HepG2 (cell line): ENCODE data around the gene HBM. TPM values are rescaled to one million over a fixed set of nuclear protein-coding genes. Genes with fewer than 3 reads are reported as not detected.

ENCODE experiments used
- ATAC-seq: fragments of 200-7000 bp; cut with Tn5 transposase; 3 replicates; pipeline ENCODE4 v1.9.1; 2020; ENCODE audit warnings: mild to moderate bottlenecking, moderate library complexity
- BruUV-seq: library from RNA; stranded (reverse); fragments of 400-500 nt; replicated peaks from 2 replicates; lab custom pipeline; 2021; lab: Mats Ljungman, UMichigan
- CTCF ChIA-PET: fragments of 300-600 bp; formaldehyde crosslinking; extraction: SDS; loops from one replicate; lab custom pipeline; 2021; ENCODE audit warnings: low total read pairs, inconsistent platforms, low intra/inter-chr PET ratio; lab: Yijun Ruan, JAX
- POLR2A ChIA-PET: fragments of 350-600 bp; sonication (Branson Sonifier 250); formaldehyde crosslinking; loops from one replicate; lab custom pipeline; 2020; ENCODE audit warnings: antibody characterized with exemption, inconsistent platforms; lab: Yijun Ruan, JAX
- DNase-seq: peaks from one replicate; pipeline ENCODE4 v3.0.0-alpha.2; 2015; ENCODE audit warnings: low spot score
- FAIRE-seq: peaks from 3 replicates; lab custom pipeline; 2011; peaks lifted over from hg19 to GRCh38; lab: Jason Lieb, UNC
- H2AFZ ChIP-seq: one replicate; pipeline ENCODE4 v1.6.1; 2011; ENCODE audit warnings: low read length, inconsistent platforms
- H3K27ac ChIP-seq: fragments of 300-600 bp; 3 replicates; pipeline ENCODE4 v1.8.0; 2011; ENCODE audit warnings: mixed run types, mild to moderate bottlenecking, mixed read lengths, low read length, inconsistent platforms; ENCODE audit not compliant: insufficient read depth; ENCODE audit errors: extremely low read length
- H3K27me3 ChIP-seq, 2 experiments: fragments of 200-600 bp in 1 of 2; 2 replicates in 1 of 2; 3 replicates in 1 of 2; pipeline versions ENCODE4 v1.6.0 to v1.8.0; 2011; ENCODE audit warnings: low read length in 2 of 2, mild to moderate bottlenecking in 2 of 2, moderate library complexity in 2 of 2, inconsistent platforms in 1 of 2; ENCODE audit not compliant: insufficient read depth in 2 of 2, control insufficient read depth in 1 of 2
- H3K36me3 ChIP-seq, 2 experiments: fragments of 200-600 bp in 1 of 2; replicated peaks in 1 of 2; 2 replicates in 1 of 2; 3 replicates in 1 of 2; pipeline versions ENCODE4 v1.5.1 to v1.8.0; 2011; ENCODE audit warnings: low read length in 2 of 2, inconsistent platforms in 1 of 2; ENCODE audit not compliant: insufficient read depth in 2 of 2, control insufficient read depth in 1 of 2
- H3K4me1 ChIP-seq: 2 replicates; pipeline ENCODE4 v1.5.1; 2012; ENCODE audit warnings: low read length, inconsistent platforms; ENCODE audit not compliant: insufficient read depth
- H3K4me2 ChIP-seq: 2 replicates; pipeline ENCODE4 v1.6.0; 2011; ENCODE audit warnings: low read depth, low read length, inconsistent platforms
- H3K4me3 ChIP-seq, 3 experiments: fragments of 200-600 bp in 1 of 3; sonication (generic), shearing (Covaris generic) in 1 of 3; replicated peaks in 1 of 3; 2 replicates each; pipeline ENCODE4 v1.5.1; 2011 to 2016; ENCODE audit warnings: low read length in 3 of 3, inconsistent platforms in 2 of 3, low read depth in 2 of 3, mild to moderate bottlenecking in 2 of 3, control low read depth in 1 of 3, mixed read lengths in 1 of 3; ENCODE audit not compliant: insufficient read depth in 1 of 3
- H3K79me2 ChIP-seq: one replicate; pipeline ENCODE4 v1.6.1; 2011; ENCODE audit warnings: low read length, inconsistent platforms; ENCODE audit not compliant: insufficient read depth
- H3K9ac ChIP-seq: 2 replicates; pipeline ENCODE4 v1.6.0; 2011; ENCODE audit warnings: mild to moderate bottlenecking, low read depth, low read length, inconsistent platforms; ENCODE audit not compliant: insufficient read depth
- H3K9me3 ChIP-seq: 2 replicates; pipeline ENCODE4 v1.5.1; 2012; ENCODE audit warnings: mild to moderate bottlenecking, low read length
- H4K20me1 ChIP-seq: 2 replicates; pipeline ENCODE4 v1.6.0; 2011; ENCODE audit warnings: inconsistent platforms, mild to moderate bottlenecking, low read length, moderate library complexity; ENCODE audit not compliant: insufficient read depth
- ATRX ChIP-seq: sonication (generic); formaldehyde crosslinking; IDR thresholded peaks from 2 replicates; pipeline ENCODE4 v1.4.0; 2020; ENCODE audit warnings: missing genetic modification reagents, borderline replicate concordance
- BCL6 ChIP-seq: IDR thresholded peaks from 2 replicates; pipeline ENCODE4 v1.6.1; 2016; ENCODE audit warnings: missing genetic modification reagents, missing compliant biosample characterization
- BRF2 ChIP-seq: sonication (generic); formaldehyde crosslinking; IDR thresholded peaks from 2 replicates; pipeline ENCODE4 v1.8.1; 2022; ENCODE audit warnings: mild to moderate bottlenecking, missing genetic modification reagents
- CEBPZ ChIP-seq: IDR thresholded peaks from 2 replicates; pipeline ENCODE4 v1.6.1; 2012; ENCODE audit warnings: low read length, improper control_type of control experiment
- HNF4G ChIP-seq, 2 experiments: sonication (generic) in 1 of 2; formaldehyde crosslinking in 1 of 2; IDR thresholded peaks; 2 replicates each; pipeline versions ENCODE4 v1.4.0 to v1.6.1; 2011 to 2020; ENCODE audit warnings: borderline replicate concordance in 2 of 2, low read depth in 2 of 2, mild to moderate bottlenecking in 2 of 2, low read length in 1 of 2, missing genetic modification reagents in 1 of 2, moderate library complexity in 1 of 2
- MED8 ChIP-seq: sonication (generic); formaldehyde crosslinking; IDR thresholded peaks from 2 replicates; pipeline ENCODE4 v1.8.1; 2023; ENCODE audit warnings: mild to moderate bottlenecking, missing genetic modification reagents; ENCODE audit not compliant: insufficient replicate concordance
- MZF1 ChIP-seq: sonication (generic); formaldehyde crosslinking; IDR thresholded peaks from 2 replicates; pipeline ENCODE4 v1.8.1; 2023; ENCODE audit warnings: mild to moderate bottlenecking, missing genetic modification reagents, borderline replicate concordance
- RAD51 ChIP-seq: fragments of 450-650 bp; IDR thresholded peaks from 2 replicates; pipeline ENCODE4 v1.6.1; 2016; ENCODE audit warnings: borderline replicate concordance
- RORA ChIP-seq: sonication (generic); formaldehyde crosslinking; IDR thresholded peaks from 2 replicates; pipeline ENCODE4 v1.5.0; 2020; ENCODE audit warnings: mild to moderate bottlenecking, missing genetic modification reagents, moderate library complexity
- SMAD1 ChIP-seq: sonication (generic); formaldehyde crosslinking; IDR thresholded peaks from 2 replicates; pipeline ENCODE4 v1.4.0; 2020; ENCODE audit warnings: missing genetic modification reagents, low read depth, mild to moderate bottlenecking, borderline replicate concordance
- SSRP1 ChIP-seq: IDR thresholded peaks from 2 replicates; pipeline ENCODE4 v1.6.1; 2016; ENCODE audit warnings: control low read depth
- XBP1 ChIP-seq: sonication (generic); formaldehyde crosslinking; IDR thresholded peaks from 2 replicates; pipeline ENCODE4 v1.5.0; 2020; ENCODE audit warnings: missing genetic modification reagents
- ZNF18 ChIP-seq: sonication (generic); formaldehyde crosslinking; IDR thresholded peaks from 2 replicates; pipeline ENCODE4 v1.8.0; 2022; ENCODE audit warnings: mild to moderate bottlenecking, missing genetic modification reagents; ENCODE audit not compliant: insufficient replicate concordance
- WGBS: methylation state at CpG from one replicate; pipeline ENCODE4 v1.1.6; 2017; ENCODE audit warnings: low lambda C conversion rate; 5-methylcytosine and 5-hydroxymethylcytosine counted together
- in situ Hi-C: cut with HindIII; loops from 2 replicates; pipeline ENCODE4 v1.10.0; 2017; ENCODE audit warnings: low pct_unique_long_range_greater_than_20kb; ENCODE audit not compliant: extremely low pct_ligation_motif_present
- intact Hi-C: fragments of 100-400 bp; cut with micrococcal nuclease; formaldehyde crosslinking; loops from one replicate; pipeline ENCODE4 v1.10.0; 2022; ENCODE audit not compliant: unreplicated experiment
- polyA plus RNA-seq, 8 experiments: library from polyadenylated mRNA; depleted of rRNA in 3 of 8; stranded (reverse) in 7 of 8; unstranded in 1 of 8; fragments of >200 nt; fragmentation: Illumina TruSeq in 4 of 8; extraction: Trizol in 4 of 8; gene quantifications; 2 replicates each; pipeline versions ENCODE4 v1.2.1 to v1.2.3, GENCODE V29; 2011 to 2016; ENCODE audit warnings: low read depth in 4 of 8, missing spikeins in 1 of 8, mixed read lengths in 1 of 8; ENCODE audit not compliant: insufficient read depth in 1 of 8
- total RNA-seq, 5 experiments: library from RNA; depleted of rRNA; stranded (reverse); fragments of >200 nt; fragmentation: Illumina TruSeq; extraction: Trizol; gene quantifications; 2 replicates each; pipeline ENCODE4 v1.2.3, GENCODE V29; 2016; ENCODE audit warnings: low read depth in 1 of 5

HBM gene
- total and polyA plus RNA-seq, 2 of the 13 experiments (the other 11 are each of a cell fraction or from before 2014, with no cell fraction given): not detected

- Histone ChIP-seq H3K79me2 (no peaks in the 10 kb centered on the region), H3K27ac (no peak overlapping the region), H3K4me1 (no peaks in the 10 kb centered on the region), H3K36me3 (peaks cover 46 to 86% of the 10 kb centered on the region in 2 experiments), H3K9ac (no peak overlapping the region), H3K9me3 (no peaks in the 10 kb centered on the region), H4K20me1 (0 out of 2 replicates have a peak, but pooled peaks cover 4% of the 10 kb centered on the region)
- intact Hi-C loops: no loop called here
- FAIRE-seq: no peak
- ChIA-PET POLR2A (no interaction called here), CTCF (no interaction called here)
- BruUV-seq: no TSS peak
- TF ChIP-seq ATRX (no peak), SMAD1 (CRISPR knock-in tag) (no peak), BCL6 (CRISPR knock-in tag) (no peak), MZF1 (no peak), HNF4G (IDR thresholded peaks at IDR 0.05; ENCODE audit: borderline replicate concordance, low read depth, low read length) (no peak), HNF4G (CRISPR knock-in tag; IDR thresholded peaks at IDR 0.05; ENCODE audit: borderline replicate concordance, low read depth) (no peak), XBP1 (CRISPR knock-in tag) (no peak), ZNF18 (CRISPR knock-in tag) (no peak), SSRP1 (CRISPR knock-in tag) (no peak), CEBPZ (no peak), RORA (CRISPR knock-in tag) (no peak), RAD51 (no peak), MED8 (CRISPR knock-in tag) (no peak), BRF2 (no peak)
- TF ChIP-seq, all 625 proteins: peak for 0
- no peaks in the 10 kb centered on the region for H3K27me3 ChIP-seq
- WGBS: 98% methylated on average over 15 of the region's 15 CpGs
- no peak overlapping the region for H2AFZ ChIP-seq
- H3K4me3 ChIP-seq: no peak overlapping the region
- no peak overlapping the region for H3K4me2 ChIP-seq
- DNase-seq (no peak), ATAC-seq (no peak)
- in situ Hi-C loops: no loop called here
Observed at GRCh38 chr16:193441-193840, 27.7 kb downstream of the HBM start.
